ENCODE measurements around the gene SSUH2. TPM values are rescaled to one million over a fixed set of nuclear protein-coding genes. Genes with fewer than 3 reads are reported as not detected.

SSUH2 gene
- total and polyA plus RNA-seq, 2 of the 13 experiments (the other 11 are each of a cell fraction or from before 2014, with no cell fraction given), result 38.1 to 136 TPM

DNA sequence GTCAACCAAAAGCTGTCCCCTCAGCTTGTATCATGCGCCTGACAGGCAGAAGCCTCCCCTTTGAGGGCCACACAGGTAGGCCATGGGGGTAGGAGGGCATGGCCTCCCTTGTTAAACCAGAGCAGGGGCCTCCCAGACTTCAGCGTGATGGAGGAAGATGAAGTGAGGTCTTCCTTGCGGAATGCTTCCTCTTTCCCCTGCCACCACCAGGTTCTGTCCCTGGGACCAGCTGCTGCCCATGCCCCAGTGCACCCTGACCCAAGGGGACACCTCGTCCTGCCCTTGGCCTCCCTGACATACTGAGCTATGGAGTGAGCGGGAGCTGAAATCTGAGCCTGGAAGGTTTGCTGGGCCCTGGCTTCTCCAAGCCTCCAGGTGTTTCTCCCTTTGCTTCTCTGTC, 26.7 kb downstream of the SSUH2 start:
- intact Hi-C loops (cut with micrococcal nuclease; ENCODE audit: unreplicated experiment) (no loop called here), in situ Hi-C loops (cut with HindIII; ENCODE audit: extremely low pct_ligation_motif_present, low pct_unique_long_range_greater_than_20kb) (no loop called here)
- Histone ChIP-seq H3K4me2 (ENCODE audit: low read depth, low read length) (no peak overlapping the region), H2AFZ (ENCODE audit: low read length) (no peak overlapping the region), H3K27ac (ENCODE audit: extremely low read length, insufficient read depth, low read length) (no peak overlapping the region), H3K9ac (ENCODE audit: insufficient read depth, low read depth, low read length) (no peak overlapping the region), H3K9me3 (ENCODE audit: low read length) (no peaks in the 10 kb centered on the region), H4K20me1 (ENCODE audit: insufficient read depth, low read length) (no peaks in the 10 kb centered on the region), H3K27me3 (ENCODE audit: control insufficient read depth in 1 of 2, insufficient read depth in 2 of 2, low read length in 2 of 2) (no peaks in the 10 kb centered on the region), H3K4me1 (ENCODE audit: insufficient read depth, low read length) (no peaks in the 10 kb centered on the region), H3K79me2 (ENCODE audit: insufficient read depth, low read length) (no peaks in the 10 kb centered on the region), H3K4me3 (replicated peaks in 1 of 3; ENCODE audit: insufficient read depth in 1 of 3, low read depth in 2 of 3, low read length in 3 of 3) (no peak overlapping the region), H3K36me3 (replicated peaks in 1 of 2; ENCODE audit: control insufficient read depth in 1 of 2, insufficient read depth in 2 of 2, low read length in 2 of 2) (peaks cover 8 to 38% of the 10 kb centered on the region in 2 experiments; a peak in 3 of 5 replicates)
- 92% methylated on average over 4 of the region's 5 CpGs for WGBS (ENCODE audit: low lambda C conversion rate)
- CTCF ChIA-PET (ENCODE audit: low intra/inter-chr PET ratio, low total read pairs), result no interaction called here
- BruUV-seq (replicated peaks), result no TSS peak
- POLR2A ChIA-PET, result no interaction called here
- DNase-seq (ENCODE audit: low spot score) (no peak), FAIRE-seq (no peak), ATAC-seq (peak; percentile 48)
- TF ChIP-seq, protein P1, sequence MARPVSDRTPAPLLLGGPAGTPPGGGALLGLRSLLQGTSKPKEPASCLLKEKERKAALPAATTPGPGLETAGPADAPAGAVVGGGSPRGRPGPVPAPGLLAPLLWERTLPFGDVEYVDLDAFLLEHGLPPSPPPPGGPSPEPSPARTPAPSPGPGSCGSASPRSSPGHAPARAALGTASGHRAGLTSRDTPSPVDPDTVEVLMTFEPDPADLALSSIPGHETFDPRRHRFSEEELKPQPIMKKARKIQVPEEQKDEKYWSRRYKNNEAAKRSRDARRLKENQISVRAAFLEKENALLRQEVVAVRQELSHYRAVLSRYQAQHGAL (CRISPR knock-in tag; IDR thresholded peaks at IDR 0.05; ENCODE audit: not compliant biosample characterization), result no peak
- TF ChIP-seq, protein P2, sequence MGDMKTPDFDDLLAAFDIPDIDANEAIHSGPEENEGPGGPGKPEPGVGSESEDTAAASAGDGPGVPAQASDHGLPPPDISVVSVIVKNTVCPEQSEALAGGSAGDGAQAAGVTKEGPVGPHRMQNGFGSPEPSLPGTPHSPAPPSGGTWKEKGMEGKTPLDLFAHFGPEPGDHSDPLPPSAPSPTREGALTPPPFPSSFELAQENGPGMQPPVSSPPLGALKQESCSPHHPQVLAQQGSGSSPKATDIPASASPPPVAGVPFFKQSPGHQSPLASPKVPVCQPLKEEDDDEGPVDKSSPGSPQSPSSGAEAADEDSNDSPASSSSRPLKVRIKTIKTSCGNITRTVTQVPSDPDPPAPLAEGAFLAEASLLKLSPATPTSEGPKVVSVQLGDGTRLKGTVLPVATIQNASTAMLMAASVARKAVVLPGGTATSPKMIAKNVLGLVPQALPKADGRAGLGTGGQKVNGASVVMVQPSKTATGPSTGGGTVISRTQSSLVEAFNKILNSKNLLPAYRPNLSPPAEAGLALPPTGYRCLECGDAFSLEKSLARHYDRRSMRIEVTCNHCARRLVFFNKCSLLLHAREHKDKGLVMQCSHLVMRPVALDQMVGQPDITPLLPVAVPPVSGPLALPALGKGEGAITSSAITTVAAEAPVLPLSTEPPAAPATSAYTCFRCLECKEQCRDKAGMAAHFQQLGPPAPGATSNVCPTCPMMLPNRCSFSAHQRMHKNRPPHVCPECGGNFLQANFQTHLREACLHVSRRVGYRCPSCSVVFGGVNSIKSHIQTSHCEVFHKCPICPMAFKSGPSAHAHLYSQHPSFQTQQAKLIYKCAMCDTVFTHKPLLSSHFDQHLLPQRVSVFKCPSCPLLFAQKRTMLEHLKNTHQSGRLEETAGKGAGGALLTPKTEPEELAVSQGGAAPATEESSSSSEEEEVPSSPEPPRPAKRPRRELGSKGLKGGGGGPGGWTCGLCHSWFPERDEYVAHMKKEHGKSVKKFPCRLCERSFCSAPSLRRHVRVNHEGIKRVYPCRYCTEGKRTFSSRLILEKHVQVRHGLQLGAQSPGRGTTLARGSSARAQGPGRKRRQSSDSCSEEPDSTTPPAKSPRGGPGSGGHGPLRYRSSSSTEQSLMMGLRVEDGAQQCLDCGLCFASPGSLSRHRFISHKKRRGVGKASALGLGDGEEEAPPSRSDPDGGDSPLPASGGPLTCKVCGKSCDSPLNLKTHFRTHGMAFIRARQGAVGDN (CRISPR knock-in tag; IDR thresholded peaks at IDR 0.05), result peak; percentile 31; the same call in 1 of the 2 replicates
- TF ChIP-seq POLR2A (IDR thresholded peaks at IDR 0.05; ENCODE audit: insufficient read depth in 1 of 2, low read depth in 2 of 2, low read length in 2 of 2), result peak in 1 of 2 experiments; percentile 29; a peak in 2 of 4 replicates
- TF ChIP-seq NFKB2 (CRISPR knock-in tag; IDR thresholded peaks at IDR 0.05; ENCODE audit: borderline replicate concordance), result 0 out of 2 replicates have a peak, but pooled peaks have one; percentile 23
- no peak for TF ChIP-seq ZFP82 (CRISPR knock-in tag; IDR thresholded peaks at IDR 0.05; ENCODE audit: borderline replicate concordance)
- TF ChIP-seq ZNF652 (CRISPR knock-in tag; IDR thresholded peaks at IDR 0.05; ENCODE audit: borderline replicate concordance, low read depth), result no peak
- TF ChIP-seq, protein P3, sequence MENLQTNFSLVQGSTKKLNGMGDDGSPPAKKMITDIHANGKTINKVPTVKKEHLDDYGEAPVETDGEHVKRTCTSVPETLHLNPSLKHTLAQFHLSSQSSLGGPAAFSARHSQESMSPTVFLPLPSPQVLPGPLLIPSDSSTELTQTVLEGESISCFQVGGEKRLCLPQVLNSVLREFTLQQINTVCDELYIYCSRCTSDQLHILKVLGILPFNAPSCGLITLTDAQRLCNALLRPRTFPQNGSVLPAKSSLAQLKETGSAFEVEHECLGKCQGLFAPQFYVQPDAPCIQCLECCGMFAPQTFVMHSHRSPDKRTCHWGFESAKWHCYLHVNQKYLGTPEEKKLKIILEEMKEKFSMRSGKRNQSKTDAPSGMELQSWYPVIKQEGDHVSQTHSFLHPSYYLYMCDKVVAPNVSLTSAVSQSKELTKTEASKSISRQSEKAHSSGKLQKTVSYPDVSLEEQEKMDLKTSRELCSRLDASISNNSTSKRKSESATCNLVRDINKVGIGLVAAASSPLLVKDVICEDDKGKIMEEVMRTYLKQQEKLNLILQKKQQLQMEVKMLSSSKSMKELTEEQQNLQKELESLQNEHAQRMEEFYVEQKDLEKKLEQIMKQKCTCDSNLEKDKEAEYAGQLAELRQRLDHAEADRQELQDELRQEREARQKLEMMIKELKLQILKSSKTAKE (CRISPR knock-in tag; IDR thresholded peaks at IDR 0.05; ENCODE audit: borderline replicate concordance), result no peak
- TF ChIP-seq, protein P4, sequence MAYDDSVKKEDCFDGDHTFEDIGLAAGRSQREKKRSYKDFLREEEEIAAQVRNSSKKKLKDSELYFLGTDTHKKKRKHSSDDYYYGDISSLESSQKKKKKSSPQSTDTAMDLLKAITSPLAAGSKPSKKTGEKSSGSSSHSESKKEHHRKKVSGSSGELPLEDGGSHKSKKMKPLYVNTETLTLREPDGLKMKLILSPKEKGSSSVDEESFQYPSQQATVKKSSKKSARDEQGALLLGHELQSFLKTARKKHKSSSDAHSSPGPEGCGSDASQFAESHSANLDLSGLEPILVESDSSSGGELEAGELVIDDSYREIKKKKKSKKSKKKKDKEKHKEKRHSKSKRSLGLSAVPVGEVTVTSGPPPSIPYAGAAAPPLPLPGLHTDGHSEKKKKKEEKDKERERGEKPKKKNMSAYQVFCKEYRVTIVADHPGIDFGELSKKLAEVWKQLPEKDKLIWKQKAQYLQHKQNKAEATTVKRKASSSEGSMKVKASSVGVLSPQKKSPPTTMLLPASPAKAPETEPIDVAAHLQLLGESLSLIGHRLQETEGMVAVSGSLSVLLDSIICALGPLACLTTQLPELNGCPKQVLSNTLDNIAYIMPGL (CRISPR knock-in tag; IDR thresholded peaks at IDR 0.05; ENCODE audit: borderline replicate concordance in 1 of 2, low read depth in 1 of 2), result no peak

Data from HepG2 (cell line).